Right lobe of liver (tissue), 4 donors: ENCODE data around the gene AFAP1.

Source experiments
- POLR2A ChIP-seq: fragments of 450-650 bp; IDR thresholded peaks from one replicate; pipeline ENCODE4 v1.6.1; 2017; ENCODE audit warnings: antibody characterized with exemption, mild to moderate bottlenecking
- TF ChIP-seq, protein P1 (sequence below), 4 donors: fragments of 200-600 bp in 3 of 4; fragments of 450-650 bp in 1 of 4; IDR thresholded peaks; one replicate each; pipeline versions ENCODE4 v1.5.1 to v1.8.0; 2016 to 2022; ENCODE audit warnings: antibody characterized with exemption in 4 of 4, mild to moderate bottlenecking in 2 of 4
- donor health status: DM: no; HTN: no; CAD: no.
- donor health status: DM: no; HTN: no; CAD: no.
- donor health status: DM: no; HTN: yes; CAD: no.

DNA sequence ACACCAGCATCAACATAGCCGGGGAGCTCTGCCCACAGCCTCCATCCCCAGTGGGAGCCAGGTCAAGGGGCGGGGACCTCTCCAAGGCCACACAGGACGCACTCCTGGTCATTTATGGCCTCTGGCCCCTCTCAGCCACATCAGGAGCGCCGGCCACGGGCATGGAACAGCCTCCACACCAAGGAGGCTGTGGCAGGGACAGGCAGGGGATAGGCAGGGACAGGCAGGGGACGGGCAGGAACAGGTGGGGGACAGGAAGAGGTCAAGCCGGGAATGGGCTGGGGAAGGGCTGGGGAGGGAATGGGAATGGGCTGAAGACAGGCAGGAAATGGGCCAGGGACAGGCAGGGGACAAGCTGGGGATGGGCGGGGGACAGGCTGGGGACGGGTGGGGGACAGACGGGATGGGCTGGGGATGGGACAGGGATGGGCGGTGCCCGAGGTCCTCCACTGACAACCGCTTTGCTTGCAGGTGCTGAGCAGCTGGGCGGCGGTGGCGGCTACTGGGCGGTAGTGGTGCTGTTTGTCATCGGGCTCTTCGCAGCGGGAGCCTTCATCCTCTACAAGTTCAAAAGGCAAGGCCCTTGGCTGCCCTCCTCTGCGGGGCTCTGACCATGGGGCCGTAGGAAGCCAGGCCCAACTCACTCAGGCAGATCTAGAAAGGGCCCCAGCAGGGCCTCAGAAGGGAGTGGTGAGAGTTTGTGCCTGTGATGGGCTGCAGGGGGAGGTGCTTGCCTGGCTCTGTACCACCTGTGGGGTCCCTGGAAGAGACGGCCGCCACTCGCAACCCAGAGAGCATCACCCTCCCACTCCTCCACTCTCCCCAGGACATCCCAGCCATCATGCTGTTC lies 205.6 kb downstream of the AFAP1 start:
- TF ChIP-seq, protein P1, sequence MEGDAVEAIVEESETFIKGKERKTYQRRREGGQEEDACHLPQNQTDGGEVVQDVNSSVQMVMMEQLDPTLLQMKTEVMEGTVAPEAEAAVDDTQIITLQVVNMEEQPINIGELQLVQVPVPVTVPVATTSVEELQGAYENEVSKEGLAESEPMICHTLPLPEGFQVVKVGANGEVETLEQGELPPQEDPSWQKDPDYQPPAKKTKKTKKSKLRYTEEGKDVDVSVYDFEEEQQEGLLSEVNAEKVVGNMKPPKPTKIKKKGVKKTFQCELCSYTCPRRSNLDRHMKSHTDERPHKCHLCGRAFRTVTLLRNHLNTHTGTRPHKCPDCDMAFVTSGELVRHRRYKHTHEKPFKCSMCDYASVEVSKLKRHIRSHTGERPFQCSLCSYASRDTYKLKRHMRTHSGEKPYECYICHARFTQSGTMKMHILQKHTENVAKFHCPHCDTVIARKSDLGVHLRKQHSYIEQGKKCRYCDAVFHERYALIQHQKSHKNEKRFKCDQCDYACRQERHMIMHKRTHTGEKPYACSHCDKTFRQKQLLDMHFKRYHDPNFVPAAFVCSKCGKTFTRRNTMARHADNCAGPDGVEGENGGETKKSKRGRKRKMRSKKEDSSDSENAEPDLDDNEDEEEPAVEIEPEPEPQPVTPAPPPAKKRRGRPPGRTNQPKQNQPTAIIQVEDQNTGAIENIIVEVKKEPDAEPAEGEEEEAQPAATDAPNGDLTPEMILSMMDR (IDR thresholded peaks at IDR 0.05): no peak
- no peak for TF ChIP-seq POLR2A
